Karpas-422 (cell line): ENCODE data around the gene CTNNBIP1. TPM values are rescaled to one million over a fixed set of nuclear protein-coding genes. Genes with fewer than 3 reads are reported as not detected.

Experiments used
- DNase-seq: peaks from one replicate; pipeline ENCODE4 v3.0.0-alpha.2; 2015
- H2AFZ ChIP-seq: fragments of 200-600 bp; sonication (generic); 2 replicates; pipeline ENCODE4 v1.6.1; 2014; ENCODE audit warnings: antibody characterized with exemption, low read length, mixed read lengths
- H3K27ac ChIP-seq: fragments of 200-600 bp; sonication (generic); 2 replicates; pipeline ENCODE4 v1.5.1; 2014; ENCODE audit warnings: mild to moderate bottlenecking, low read length, moderate library complexity
- H3K27me3 ChIP-seq: fragments of 200-600 bp; sonication (generic); 2 replicates; pipeline ENCODE4 v1.6.1; 2014; ENCODE audit warnings: low read length, mixed read lengths
- H3K36me3 ChIP-seq: fragments of 200-600 bp; sonication (generic); 2 replicates; pipeline ENCODE4 v1.6.1; 2014; ENCODE audit warnings: low read length, mixed read lengths; ENCODE audit not compliant: insufficient read depth
- H3K4me1 ChIP-seq: fragments of 200-600 bp; sonication (generic); 2 replicates; pipeline ENCODE4 v1.6.1; 2014; ENCODE audit warnings: mild to moderate bottlenecking, low read length, mixed read lengths
- H3K4me2 ChIP-seq: fragments of 200-600 bp; sonication (generic); 2 replicates; pipeline ENCODE4 v1.6.1; 2014; ENCODE audit warnings: low read length, low read depth, mild to moderate bottlenecking; ENCODE audit not compliant: poor library complexity, severe bottlenecking
- H3K4me3 ChIP-seq: fragments of 200-600 bp; sonication (generic); 2 replicates; pipeline ENCODE4 v1.5.1; 2014; ENCODE audit warnings: mild to moderate bottlenecking, antibody characterized with exemption, low read length, mixed read lengths
- H3K79me2 ChIP-seq: fragments of 200-600 bp; sonication (generic); 2 replicates; pipeline ENCODE4 v1.6.1; 2014; ENCODE audit warnings: mild to moderate bottlenecking, low read length, mixed read lengths
- H3K9ac ChIP-seq: fragments of 200-600 bp; sonication (generic); 2 replicates; pipeline ENCODE4 v1.6.0; 2014; ENCODE audit warnings: low read length
- H3K9me2 ChIP-seq: fragments of 200-600 bp; sonication (generic), shearing (Covaris generic); replicated peaks from 2 replicates; pipeline ENCODE4 v1.6.0; 2014; ENCODE audit warnings: mild to moderate bottlenecking, low read length, moderate library complexity; ENCODE audit not compliant: insufficient read depth
- H3K9me3 ChIP-seq: fragments of 300-700, 200-600 bp; sonication (generic); 2 replicates; pipeline ENCODE4 v1.6.1; 2014; ENCODE audit warnings: low read length, mixed read lengths
- H4K20me1 ChIP-seq: fragments of 200-600 bp; sonication (generic); 2 replicates; pipeline ENCODE4 v1.6.1; 2014; ENCODE audit warnings: mild to moderate bottlenecking, antibody characterized with exemption, low read length, low read depth; ENCODE audit not compliant: insufficient read depth
- total RNA-seq: library from RNA; depleted of rRNA; stranded (reverse); fragments of >200 nt; shearing (Covaris generic); gene quantifications from 2 replicates; pipeline ENCODE4 v1.2.3, GENCODE V29; 2014; ENCODE audit warnings: low replicate concordance

Gene CTNNBIP1
- total RNA-seq, 1 experiment from 2014 or later: 4.2 TPM

DNA sequence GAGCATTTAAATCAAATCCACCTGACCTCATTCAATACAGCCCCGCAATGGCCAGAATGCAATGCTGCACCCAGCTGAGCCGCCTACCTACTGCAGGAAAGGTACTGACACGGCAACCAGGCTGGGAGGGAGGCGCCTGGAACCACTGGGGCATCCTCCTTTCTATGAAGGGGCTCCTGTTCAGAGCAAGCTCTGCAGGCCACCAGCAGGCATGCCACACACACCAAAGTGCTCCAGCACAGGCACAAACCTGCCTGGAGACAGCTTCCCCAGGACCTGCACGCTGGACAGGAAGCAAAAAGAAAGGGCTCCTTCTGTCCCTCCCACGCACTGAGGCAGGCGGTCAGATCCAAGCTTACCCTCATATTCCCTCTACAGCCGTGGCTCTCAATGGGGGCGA, 21.2 kb downstream of the CTNNBIP1 start:
- Histone ChIP-seq H3K4me3 (no peak overlapping the region), H4K20me1 (no peaks in the 10 kb centered on the region), H3K9ac (no peak overlapping the region), H3K4me2 (no peak overlapping the region), H3K79me2 (no peaks in the 10 kb centered on the region), H3K27me3 (no peaks in the 10 kb centered on the region), H3K9me3 (no peaks in the 10 kb centered on the region), H3K4me1 (peaks cover 10% of the 10 kb centered on the region), H3K36me3 (no peaks in the 10 kb centered on the region), H2AFZ (no peak overlapping the region), H3K27ac (no peak overlapping the region), H3K9me2 (no peaks in the 10 kb centered on the region)
- DNase-seq: peak; percentile 36

DNA sequence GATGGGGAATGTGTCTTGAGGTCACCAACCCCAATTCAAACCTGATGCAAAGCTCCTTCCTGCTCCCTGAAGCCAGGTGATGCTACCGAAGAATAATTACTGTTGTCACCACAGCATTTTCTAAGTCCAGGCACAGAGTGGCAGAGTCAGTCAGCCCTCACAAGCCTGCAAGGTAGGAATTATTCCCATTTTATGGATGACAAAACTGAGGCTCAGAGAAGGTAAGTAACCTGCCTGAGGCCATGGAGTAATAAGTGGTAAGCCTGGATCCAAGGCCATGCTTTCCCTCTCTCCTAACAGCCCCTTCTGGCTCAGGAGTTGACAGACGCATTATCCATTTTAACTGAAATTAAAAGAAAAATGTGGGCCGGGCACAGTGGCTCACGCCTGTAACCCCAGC, 23.0 kb downstream of the CTNNBIP1 start:
- Histone ChIP-seq H3K79me2 (no peaks in the 10 kb centered on the region), H3K9me3 (no peaks in the 10 kb centered on the region), H3K4me3 (no peak overlapping the region), H3K9ac (no peak overlapping the region), H3K4me1 (peaks cover 10% of the 10 kb centered on the region), H3K36me3 (no peaks in the 10 kb centered on the region), H3K4me2 (no peak overlapping the region), H3K27me3 (no peaks in the 10 kb centered on the region), H3K9me2 (no peaks in the 10 kb centered on the region), H2AFZ (no peak overlapping the region), H4K20me1 (no peaks in the 10 kb centered on the region), H3K27ac (no peak overlapping the region)
- no peak for DNase-seq

DNA sequence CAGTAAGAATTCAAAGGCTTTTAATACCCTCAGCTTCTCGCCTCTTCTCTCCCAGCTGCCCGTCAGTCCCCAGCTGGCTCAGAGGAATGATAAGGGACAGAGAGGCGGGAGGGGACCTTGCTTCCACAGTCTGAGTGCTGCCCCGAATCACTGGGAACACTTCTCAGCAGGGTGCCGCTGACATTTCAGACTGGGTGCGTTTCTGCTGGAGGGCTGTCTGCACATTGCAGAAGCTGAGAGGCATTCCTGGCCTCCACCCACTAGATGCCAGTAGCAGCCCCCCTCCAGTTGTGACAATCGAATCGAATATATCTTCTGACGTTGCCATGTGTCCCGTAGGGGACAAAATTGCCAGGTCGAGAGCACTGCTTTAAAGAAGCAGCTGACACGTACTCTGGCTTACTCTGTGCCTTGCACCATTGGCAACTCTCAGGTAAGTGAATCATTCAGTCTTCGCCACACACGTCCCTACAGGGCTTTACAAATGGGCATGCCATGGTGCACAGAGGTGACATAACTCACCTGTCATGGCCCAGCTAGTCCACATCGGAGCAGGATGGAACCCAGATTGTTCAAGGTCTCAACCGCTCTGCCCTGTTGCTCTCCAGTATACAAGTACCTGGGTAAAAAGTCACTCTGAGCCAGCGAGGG, 23.9 kb downstream of the CTNNBIP1 start:
- H3K4me2 ChIP-seq: no peak overlapping the region
- no peaks in the 10 kb centered on the region for H3K9me2 ChIP-seq
- peak; percentile 40 for DNase-seq
- H3K4me3 ChIP-seq: no peak overlapping the region
- no peak overlapping the region for H3K27ac ChIP-seq
- no peak overlapping the region for H3K9ac ChIP-seq
- no peaks in the 10 kb centered on the region for H4K20me1 ChIP-seq
- no peaks in the 10 kb centered on the region for H3K79me2 ChIP-seq
- no peaks in the 10 kb centered on the region for H3K36me3 ChIP-seq
- no peaks in the 10 kb centered on the region for H3K27me3 ChIP-seq
- H2AFZ ChIP-seq: no peak overlapping the region
- no peaks in the 10 kb centered on the region for H3K9me3 ChIP-seq
- H3K4me1 ChIP-seq: peaks cover 10% of the 10 kb centered on the region

DNA sequence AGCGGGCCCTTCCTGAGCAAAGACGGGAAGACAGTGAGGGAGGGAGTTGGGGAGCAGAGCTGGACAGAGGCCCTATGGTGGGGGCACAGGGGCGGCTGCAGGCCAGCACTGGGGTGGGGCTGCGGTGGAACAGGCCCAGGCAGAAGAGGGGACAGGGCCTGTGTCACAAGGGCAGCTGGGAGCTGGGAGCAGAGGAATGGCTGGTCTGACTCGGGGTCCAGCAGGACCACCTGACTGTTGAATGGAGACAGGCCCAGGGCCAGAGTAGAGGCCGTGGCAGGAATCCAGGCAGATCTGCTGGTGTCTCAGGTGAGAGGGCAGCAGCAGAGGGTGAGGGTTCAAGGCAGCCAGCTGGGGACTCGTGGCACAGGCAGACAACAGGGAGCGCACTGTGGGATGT, 25.3 kb downstream of the CTNNBIP1 start:
- Histone ChIP-seq H3K9me2 (no peaks in the 10 kb centered on the region), H4K20me1 (no peaks in the 10 kb centered on the region), H3K4me1 (peaks cover 1% of the 10 kb centered on the region; the same call in 1 of the 2 replicates), H3K9ac (no peak overlapping the region), H3K9me3 (no peaks in the 10 kb centered on the region), H3K27ac (no peak overlapping the region), H3K36me3 (no peaks in the 10 kb centered on the region), H3K4me2 (no peak overlapping the region), H3K79me2 (no peaks in the 10 kb centered on the region), H3K27me3 (no peaks in the 10 kb centered on the region), H3K4me3 (no peak overlapping the region), H2AFZ (no peak overlapping the region)
- peak; percentile 29 for DNase-seq

DNA sequence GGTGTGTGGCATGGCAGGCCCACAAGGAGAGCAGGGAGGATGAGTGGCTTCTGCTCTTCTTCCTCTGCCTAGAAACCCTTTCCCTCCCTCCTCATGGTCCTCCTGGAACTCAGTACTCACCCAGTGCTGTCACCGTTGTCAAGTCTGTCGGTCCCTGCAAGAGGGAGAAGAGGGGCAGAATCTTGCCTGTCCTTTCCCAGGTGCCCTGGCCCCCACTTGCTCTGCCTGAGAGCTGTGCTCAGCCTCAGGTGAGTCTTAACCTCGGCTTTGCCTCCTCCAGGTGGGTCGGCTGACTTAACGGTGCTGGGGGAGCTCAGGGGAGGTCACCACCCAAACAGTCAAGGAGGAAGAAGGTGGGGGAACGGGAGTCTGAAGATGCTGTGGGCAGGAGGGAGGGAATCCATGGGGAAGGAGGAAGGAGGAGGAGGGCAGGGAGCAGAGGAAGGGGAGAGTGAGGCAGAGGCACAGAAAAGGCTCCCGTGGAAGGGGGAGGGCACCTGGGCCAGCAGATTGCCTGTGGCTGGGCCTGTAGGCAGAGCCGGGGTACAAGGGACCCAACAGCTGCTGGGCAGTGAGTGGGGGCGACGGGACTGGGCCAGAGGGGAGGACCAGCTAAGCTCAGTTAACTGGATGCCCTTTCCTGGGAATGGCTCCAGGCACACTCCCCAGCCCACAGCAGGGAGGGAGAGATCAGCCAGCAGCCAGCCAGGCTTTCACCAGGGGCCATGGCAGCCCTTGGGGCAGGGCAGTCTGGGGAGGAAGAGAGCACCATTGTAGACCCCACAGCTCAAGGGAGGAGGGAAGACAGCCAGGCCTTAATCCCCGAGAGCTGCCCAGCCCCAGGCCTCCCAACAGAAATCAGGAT, 26.3 kb downstream of the CTNNBIP1 start:
- Histone ChIP-seq H3K9me2 (no peaks in the 10 kb centered on the region), H3K79me2 (no peaks in the 10 kb centered on the region), H3K27me3 (no peaks in the 10 kb centered on the region), H2AFZ (no peak overlapping the region), H3K4me1 (no peaks in the 10 kb centered on the region; the same call in 1 of the 2 replicates), H3K27ac (no peak overlapping the region), H3K4me2 (no peak overlapping the region), H3K9me3 (no peaks in the 10 kb centered on the region), H4K20me1 (no peaks in the 10 kb centered on the region), H3K36me3 (no peaks in the 10 kb centered on the region), H3K4me3 (no peak overlapping the region), H3K9ac (no peak overlapping the region)
- DNase-seq: peak; percentile 29

DNA sequence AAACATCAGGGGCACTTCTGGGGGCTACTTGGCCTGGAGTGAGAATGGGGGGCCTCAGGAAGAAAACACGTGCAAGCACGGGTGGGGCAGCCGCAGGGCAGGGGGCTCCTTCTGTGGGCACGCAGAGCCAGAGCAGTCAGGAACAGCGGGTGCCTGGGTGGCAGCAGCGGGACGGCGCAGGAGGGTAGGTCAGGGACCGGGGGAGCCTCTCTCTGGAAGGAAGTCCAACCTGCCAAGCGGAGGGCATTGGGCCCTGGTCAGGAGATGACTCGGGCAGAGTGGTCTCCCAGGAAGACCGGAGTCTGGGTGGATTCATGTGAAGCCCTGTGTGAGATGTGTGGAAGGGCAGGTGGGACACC, 27.1 kb downstream of the CTNNBIP1 start:
- Histone ChIP-seq H3K9me2 (no peaks in the 10 kb centered on the region), H3K4me1 (no peaks in the 10 kb centered on the region; the same call in 1 of the 2 replicates), H4K20me1 (no peaks in the 10 kb centered on the region), H3K9ac (no peak overlapping the region), H3K27me3 (no peaks in the 10 kb centered on the region), H3K36me3 (no peaks in the 10 kb centered on the region), H3K9me3 (no peaks in the 10 kb centered on the region), H3K4me3 (no peak overlapping the region), H3K27ac (no peak overlapping the region), H3K4me2 (no peak overlapping the region), H3K79me2 (no peaks in the 10 kb centered on the region), H2AFZ (no peak overlapping the region)
- no peak for DNase-seq

DNA sequence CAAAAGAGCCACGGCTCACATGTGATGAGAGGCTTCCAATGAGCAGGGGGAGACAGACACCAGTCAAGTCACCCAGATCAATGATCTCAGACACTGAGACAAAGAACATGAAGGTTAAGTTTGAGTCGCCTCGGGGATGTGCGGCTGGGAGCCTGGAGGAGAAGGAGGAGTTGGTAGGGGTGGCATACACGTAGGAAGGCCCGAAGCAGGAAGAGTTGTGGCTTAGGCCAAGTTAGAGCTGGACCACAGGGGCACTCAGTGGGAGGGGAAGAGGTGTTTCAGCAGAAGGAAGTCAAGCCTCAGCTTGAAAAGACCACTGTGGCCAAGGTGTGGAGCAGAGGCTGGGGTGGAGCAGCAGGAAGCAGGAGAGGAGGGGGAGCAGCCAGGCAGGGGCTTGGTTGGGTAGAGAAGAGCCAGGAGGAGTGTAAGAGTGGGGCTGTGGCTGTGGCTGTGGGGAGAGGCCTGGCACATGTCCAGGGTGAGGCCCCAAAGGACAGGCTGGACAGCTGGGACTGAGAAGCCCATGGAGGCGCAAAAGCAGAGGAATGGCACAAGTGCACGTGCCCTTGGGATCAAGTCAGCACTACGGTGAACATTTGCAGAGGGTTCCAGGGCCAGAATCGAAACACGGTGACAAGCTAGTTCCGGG, 27.6 kb downstream of the CTNNBIP1 start:
- DNase-seq: peak; percentile 31
- no peak overlapping the region for H3K9ac ChIP-seq
- H3K4me3 ChIP-seq: no peak overlapping the region
- no peak overlapping the region for H3K27ac ChIP-seq
- no peaks in the 10 kb centered on the region for H3K9me3 ChIP-seq
- no peaks in the 10 kb centered on the region for H3K27me3 ChIP-seq
- H3K4me2 ChIP-seq: no peak overlapping the region
- H3K9me2 ChIP-seq: no peaks in the 10 kb centered on the region
- no peaks in the 10 kb centered on the region for H3K36me3 ChIP-seq
- no peaks in the 10 kb centered on the region; the same call in 1 of the 2 replicates for H3K4me1 ChIP-seq
- H3K79me2 ChIP-seq: no peaks in the 10 kb centered on the region
- no peaks in the 10 kb centered on the region for H4K20me1 ChIP-seq
- no peak overlapping the region for H2AFZ ChIP-seq

DNA sequence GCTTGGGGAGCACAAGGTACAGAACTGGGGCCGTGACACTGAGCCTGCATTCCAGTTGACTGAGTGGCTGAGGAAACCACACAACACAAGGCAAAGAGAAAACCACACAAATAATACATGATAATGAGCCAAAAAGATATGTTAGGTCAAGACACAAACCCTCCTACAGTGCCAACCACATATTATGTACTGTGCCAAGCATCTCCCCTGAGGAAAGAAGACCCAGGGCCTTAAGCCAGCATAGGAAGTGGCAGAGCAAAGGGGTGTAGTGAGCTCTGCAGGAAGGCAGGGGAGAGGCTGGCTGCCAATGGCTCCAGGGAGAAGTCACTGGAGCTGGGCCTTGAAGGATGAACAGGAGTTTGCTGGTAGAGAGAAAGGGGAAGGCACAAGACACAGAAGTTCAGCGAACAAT, 28.2 kb downstream of the CTNNBIP1 start:
- Histone ChIP-seq H3K9me2 (no peaks in the 10 kb centered on the region), H2AFZ (no peak overlapping the region), H3K27ac (no peak overlapping the region), H3K79me2 (no peaks in the 10 kb centered on the region), H3K4me1 (no peaks in the 10 kb centered on the region; the same call in 1 of the 2 replicates), H3K27me3 (no peaks in the 10 kb centered on the region), H3K9me3 (no peaks in the 10 kb centered on the region), H3K4me2 (no peak overlapping the region), H3K9ac (no peak overlapping the region), H3K36me3 (no peaks in the 10 kb centered on the region), H4K20me1 (no peaks in the 10 kb centered on the region), H3K4me3 (no peak overlapping the region)
- DNase-seq: no peak
